MM.1S (cell line): Measurements from ENCODE around the gene GASK1A.

ENCODE experiments used
- DNase-seq: peaks from one replicate; pipeline ENCODE4 v3.0.0-alpha.2; 2015
- H2AFZ ChIP-seq: fragments of 300-600 bp; sonication (generic); 2 replicates; pipeline ENCODE4 v1.6.0; 2016; ENCODE audit warnings: antibody characterized with exemption, low read length
- H3F3A ChIP-seq: fragments of 300-600 bp; sonication (generic); 2 replicates; pipeline ENCODE4 v1.6.1; 2016; ENCODE audit warnings: mild to moderate bottlenecking, antibody characterized with exemption, low read length, moderate library complexity, mixed read lengths; ENCODE audit not compliant: insufficient read depth
- H3K27ac ChIP-seq: fragments of 300-600 bp; sonication (generic); 2 replicates; pipeline ENCODE4 v1.5.1; 2016; ENCODE audit warnings: mild to moderate bottlenecking, low read length
- H3K27me3 ChIP-seq: fragments of 300-600 bp; sonication (generic); replicated peaks from 2 replicates; pipeline ENCODE4 v1.6.0; 2016; ENCODE audit warnings: low read length; ENCODE audit not compliant: insufficient read depth
- H3K36me3 ChIP-seq: fragments of 300-600 bp; sonication (generic); replicated peaks from 2 replicates; pipeline ENCODE4 v1.6.1; 2016; ENCODE audit warnings: mild to moderate bottlenecking, low read length, mixed read lengths; ENCODE audit not compliant: insufficient read depth
- H3K4me1 ChIP-seq: fragments of 300-600 bp; sonication (generic); 2 replicates; pipeline ENCODE4 v1.6.1; 2016; ENCODE audit warnings: low read length, mixed read lengths
- H3K4me2 ChIP-seq: fragments of 300-600 bp; sonication (generic); 2 replicates; pipeline ENCODE4 v1.6.0; 2016; ENCODE audit warnings: low read depth, low read length
- H3K4me3 ChIP-seq: fragments of 300-600 bp; sonication (generic); 2 replicates; pipeline ENCODE4 v1.5.1; 2016; ENCODE audit warnings: low read length, mixed read lengths
- H3K79me2 ChIP-seq: fragments of 300-600 bp; sonication (generic); 2 replicates; pipeline ENCODE4 v1.6.1; 2016; ENCODE audit warnings: mixed run types, low read length, mixed read lengths
- H3K9ac ChIP-seq: fragments of 300-600 bp; sonication (generic); 2 replicates; pipeline ENCODE4 v1.6.1; 2016; ENCODE audit warnings: low read length, mixed read lengths
- H3K9me2 ChIP-seq: fragments of 300-600 bp; sonication (generic); replicated peaks from 2 replicates; pipeline ENCODE4 v1.6.1; 2016; ENCODE audit warnings: mild to moderate bottlenecking, low read length, mixed read lengths; ENCODE audit not compliant: insufficient read depth
- H3K9me3 ChIP-seq: fragments of 300-600 bp; sonication (generic); replicated peaks from 2 replicates; pipeline ENCODE4 v1.6.1; 2016; ENCODE audit warnings: mild to moderate bottlenecking, low read length, mixed read lengths; ENCODE audit not compliant: insufficient read depth
- H4K20me1 ChIP-seq: fragments of 300-600 bp; sonication (generic); 2 replicates; pipeline ENCODE4 v1.6.1; 2016; ENCODE audit warnings: mild to moderate bottlenecking, low read length, moderate library complexity, mixed read lengths; ENCODE audit not compliant: insufficient read depth
- CTCF ChIP-seq: fragments of 300-600 bp; sonication (generic); IDR thresholded peaks from 2 replicates; pipeline ENCODE4 v1.5.1; 2016; ENCODE audit warnings: antibody characterized with exemption, low read length, mixed read lengths
- EZH2 ChIP-seq: fragments of 300-600 bp; sonication (generic); optimal IDR thresholded peaks from 2 replicates; pipeline ENCODE3; 2017; ENCODE audit warnings: low read depth, mild to moderate bottlenecking, antibody characterized with exemption, low read length, mixed read lengths
- EZH2phosphoT487 ChIP-seq: fragments of 300-600 bp; sonication (generic); IDR thresholded peaks from 2 replicates; pipeline ENCODE4 v1.6.1; 2018; ENCODE audit warnings: antibody characterized with exemption, low read length

Gene GASK1A

GRCh38 chr3:43018246-43018645 is 39.1 kb downstream of the GASK1A start:
- no peak overlapping the region for H3K9ac ChIP-seq
- no peak overlapping the region for H2AFZ ChIP-seq
- H3K27ac ChIP-seq = no peak overlapping the region
- no peak for TF ChIP-seq EZH2phosphoT487
- TF ChIP-seq CTCF = no peak
- TF ChIP-seq EZH2 = no peak
- no peaks in the 10 kb centered on the region for H4K20me1 ChIP-seq
- H3K4me1 ChIP-seq = no peaks in the 10 kb centered on the region
- no peaks in the 10 kb centered on the region for H3K9me2 ChIP-seq
- H3K9me3 ChIP-seq = no peaks in the 10 kb centered on the region
- H3K79me2 ChIP-seq = no peaks in the 10 kb centered on the region
- DNase-seq = no peak
- no peaks in the 10 kb centered on the region for H3K27me3 ChIP-seq
- H3K4me3 ChIP-seq = no peak overlapping the region
- no peaks in the 10 kb centered on the region for H3F3A ChIP-seq
- no peak overlapping the region for H3K4me2 ChIP-seq
- no peaks in the 10 kb centered on the region for H3K36me3 ChIP-seq

GRCh38 chr3:43019006-43019809 is 40.1 kb downstream of the GASK1A start:
- no peaks in the 10 kb centered on the region for H3F3A ChIP-seq
- no peak overlapping the region for H3K4me3 ChIP-seq
- H3K4me2 ChIP-seq = no peak overlapping the region
- no peaks in the 10 kb centered on the region for H3K27me3 ChIP-seq
- H2AFZ ChIP-seq = no peak overlapping the region
- H3K27ac ChIP-seq = no peak overlapping the region
- H3K79me2 ChIP-seq = no peaks in the 10 kb centered on the region
- no peaks in the 10 kb centered on the region for H3K9me3 ChIP-seq
- no peaks in the 10 kb centered on the region for H3K4me1 ChIP-seq
- H3K9ac ChIP-seq = no peak overlapping the region
- H3K36me3 ChIP-seq = no peaks in the 10 kb centered on the region
- TF ChIP-seq CTCF = no peak
- DNase-seq = no peak
- no peaks in the 10 kb centered on the region for H3K9me2 ChIP-seq
- H4K20me1 ChIP-seq = no peaks in the 10 kb centered on the region

- Histone ChIP-seq H4K20me1 (no peaks in the 10 kb centered on the region), H3K27me3 (no peaks in the 10 kb centered on the region), H3K4me2 (no peak overlapping the region), H3K36me3 (no peaks in the 10 kb centered on the region), H3K9me2 (no peaks in the 10 kb centered on the region), H3K27ac (no peak overlapping the region), H3K9me3 (no peaks in the 10 kb centered on the region), H2AFZ (no peak overlapping the region), H3K79me2 (no peaks in the 10 kb centered on the region), H3K9ac (no peak overlapping the region), H3K4me3 (no peak overlapping the region), H3F3A (no peaks in the 10 kb centered on the region), H3K4me1 (no peaks in the 10 kb centered on the region)
- no peak for DNase-seq
- TF ChIP-seq CTCF = no peak
- no peak for TF ChIP-seq EZH2phosphoT487
- no peak for TF ChIP-seq EZH2
These were observed 40.7 kb downstream of the GASK1A start for GRCh38 chr3:43019826-43020225.
